GM19193 (cell line): ENCODE data around the gene PRORP.

ENCODE experiments used
- POLR2A ChIP-seq: IDR thresholded peaks from 4 replicates; pipeline ENCODE4 v1.6.1; 2011; ENCODE audit not compliant: insufficient read depth, insufficient read length; ENCODE audit errors: extremely low read depth

PRORP gene

DNA sequence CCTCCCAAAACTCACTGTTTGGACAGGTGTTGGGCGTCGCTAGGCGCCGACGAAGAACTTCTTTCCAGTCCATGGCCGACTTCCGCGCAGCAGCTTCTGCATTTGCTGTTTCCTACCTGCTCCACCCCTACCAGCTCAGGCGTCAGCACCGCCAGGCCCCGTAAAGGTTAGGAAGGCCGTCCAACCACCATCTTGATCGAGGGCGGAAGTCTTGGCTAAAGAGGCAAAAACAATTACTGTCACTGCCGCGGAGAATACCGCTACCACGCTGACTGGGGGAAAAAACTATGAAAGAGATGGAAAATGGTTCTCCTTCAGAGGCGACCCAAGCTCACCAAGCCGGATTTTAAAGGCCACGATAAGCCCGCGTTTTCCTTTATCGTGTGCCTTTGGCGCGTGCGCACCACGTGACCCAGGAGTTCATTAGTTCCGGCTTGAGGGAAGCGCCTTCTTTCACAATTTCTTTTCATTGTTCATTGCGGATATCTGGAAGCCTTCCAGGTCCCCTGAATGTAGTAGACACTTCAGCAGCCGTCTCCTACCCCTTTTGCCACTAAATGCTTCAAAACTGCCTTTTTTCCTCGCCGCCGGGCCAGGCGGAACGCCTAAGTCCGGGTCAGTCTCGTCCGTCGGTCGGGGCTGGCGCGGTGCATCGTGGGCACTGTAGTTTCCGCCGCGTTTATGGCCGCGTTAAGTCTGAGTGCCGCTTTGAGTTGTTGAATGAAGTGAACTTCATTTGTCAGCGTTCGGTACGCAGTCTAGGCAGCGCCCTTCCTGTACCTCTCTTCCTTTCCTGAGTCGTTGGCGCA is at the start of gene PRORP, which contains the start of gene PPP2R3C:
TSS of gene PRORP (plus strand) at position 666 of the 809 bp plus-strand sequence. CDS start 694 bp downstream, outside the sequence.
TSS of gene PPP2R3C (minus strand) at position 104 of the 809 bp plus-strand sequence. CDS start at position 73, 31 bp downstream.
- TF ChIP-seq POLR2A = peak; percentile 67

DNA sequence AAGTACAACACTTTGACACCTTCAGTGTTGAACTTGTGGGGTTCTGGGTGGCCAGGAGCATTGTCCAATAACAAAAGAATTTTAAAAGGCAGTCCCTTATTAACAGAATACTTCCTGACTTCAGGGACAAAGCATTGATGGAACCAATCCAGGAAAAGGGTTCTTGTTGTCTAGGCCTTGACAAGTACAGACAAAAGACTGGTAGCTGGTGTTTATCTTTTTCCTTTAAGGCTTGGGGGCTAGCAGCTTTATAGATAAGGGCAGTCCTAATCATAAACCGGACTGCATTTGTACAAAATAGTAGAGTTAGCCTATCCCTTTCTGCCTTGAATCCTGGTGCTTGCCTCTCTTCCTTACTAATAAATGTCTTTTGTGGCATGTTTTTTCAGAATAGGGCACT is 48.9 kb upstream of the PRORP start:
- no peak for TF ChIP-seq POLR2A

GRCh38 chr14:35078082-35078481 is 44.3 kb upstream of the PRORP start:
- TF ChIP-seq POLR2A = no peak

GRCh38 chr14:35079742-35080141 is 42.6 kb upstream of the PRORP start:
- TF ChIP-seq POLR2A = no peak

DNA sequence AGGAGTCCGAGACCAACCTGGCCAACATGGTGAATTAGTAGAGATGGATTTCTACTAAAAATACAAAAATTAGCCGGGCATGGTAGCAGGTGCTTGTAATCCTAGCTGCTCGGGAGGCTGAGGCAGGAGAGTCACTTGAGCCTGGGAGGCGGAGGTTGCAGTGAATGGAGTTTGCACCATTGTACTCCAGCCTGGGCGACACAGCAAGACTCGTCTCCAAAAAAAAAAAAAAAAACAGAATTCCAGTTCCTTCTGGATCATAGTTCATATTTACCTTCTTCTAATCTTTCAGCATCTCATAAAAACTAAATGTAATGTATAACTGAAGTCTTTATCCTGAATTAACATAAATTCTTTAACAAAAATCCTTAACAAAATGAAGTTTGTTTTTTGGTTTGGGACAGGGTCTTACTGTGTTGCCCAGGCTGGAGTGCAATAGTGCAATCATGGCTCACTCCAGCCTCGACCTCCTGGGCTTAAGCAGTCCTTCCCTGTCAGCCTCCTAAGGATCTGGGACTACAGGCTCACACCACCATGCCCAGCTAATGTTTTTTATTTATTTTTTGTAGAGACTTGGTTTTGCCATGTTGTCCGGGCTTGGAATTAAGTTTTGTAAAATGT is 38.7 kb upstream of the PRORP start:
- no peak for TF ChIP-seq POLR2A

GRCh38 chr14:35085441-35085840 is 36.9 kb upstream of the PRORP start:
- TF ChIP-seq POLR2A = no peak

GRCh38 chr14:35088514-35088913 is 33.8 kb upstream of the PRORP start:
- no peak for TF ChIP-seq POLR2A

- TF ChIP-seq POLR2A = no peak
These were observed 14.5 kb upstream of the PRORP start for GRCh38 chr14:35107866-35108265.

- no peak for TF ChIP-seq POLR2A
These were observed 9.7 kb upstream of the PRORP start for GRCh38 chr14:35112641-35113040.

DNA sequence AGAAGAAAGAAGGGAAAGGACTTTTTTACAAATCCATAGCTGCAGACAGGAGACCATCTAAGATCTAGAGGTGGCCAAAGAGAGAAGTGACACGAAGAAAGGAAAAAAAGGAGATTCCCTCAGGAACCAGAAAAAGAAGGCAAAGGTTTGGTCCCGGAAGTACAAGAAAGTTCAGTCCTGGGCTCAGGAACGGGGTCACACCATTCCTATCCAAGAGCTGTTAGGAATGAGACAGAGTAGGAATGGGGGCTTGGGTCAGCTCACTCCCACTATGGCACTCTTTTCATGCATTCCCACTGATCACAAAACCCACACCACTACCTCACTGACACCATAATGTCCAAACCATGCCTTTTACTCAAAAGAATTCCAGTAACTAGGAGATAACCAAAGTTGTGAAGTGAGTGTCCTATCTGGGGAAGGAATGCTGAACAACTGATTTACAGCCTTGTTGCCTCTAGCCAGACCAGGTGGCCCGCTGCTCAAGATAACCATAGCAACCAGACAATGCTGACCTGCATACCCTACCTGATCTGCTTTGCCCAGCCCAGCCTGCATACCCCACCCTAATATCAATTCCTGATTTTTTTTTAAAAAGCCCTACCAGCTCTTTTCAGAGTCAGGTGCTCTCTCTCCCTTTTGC is 8.9 kb upstream of the PRORP start:
- no peak for TF ChIP-seq POLR2A

DNA sequence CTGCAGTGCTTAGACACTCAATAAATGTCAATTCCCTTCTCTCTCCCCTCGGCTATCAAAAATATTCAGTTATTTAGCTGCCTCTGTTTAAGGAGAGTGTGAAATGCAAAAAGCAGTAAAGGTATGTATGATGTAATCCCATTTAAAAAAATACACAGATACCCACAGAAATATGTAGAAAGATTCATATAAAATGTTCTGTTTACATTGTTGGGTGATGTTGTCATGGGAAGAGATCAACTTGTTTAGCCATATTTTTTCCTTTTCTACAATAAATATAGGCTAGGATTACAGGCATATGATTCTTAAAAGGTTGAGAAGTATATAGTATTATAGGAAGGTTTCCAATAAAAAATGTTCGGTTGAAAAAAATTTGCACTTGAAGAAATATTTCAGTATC is 8.3 kb upstream of the PRORP start:
- no peak for TF ChIP-seq POLR2A

- no peak for TF ChIP-seq POLR2A
These were observed 6.1 kb upstream of the PRORP start for GRCh38 chr14:35116242-35116641.

DNA sequence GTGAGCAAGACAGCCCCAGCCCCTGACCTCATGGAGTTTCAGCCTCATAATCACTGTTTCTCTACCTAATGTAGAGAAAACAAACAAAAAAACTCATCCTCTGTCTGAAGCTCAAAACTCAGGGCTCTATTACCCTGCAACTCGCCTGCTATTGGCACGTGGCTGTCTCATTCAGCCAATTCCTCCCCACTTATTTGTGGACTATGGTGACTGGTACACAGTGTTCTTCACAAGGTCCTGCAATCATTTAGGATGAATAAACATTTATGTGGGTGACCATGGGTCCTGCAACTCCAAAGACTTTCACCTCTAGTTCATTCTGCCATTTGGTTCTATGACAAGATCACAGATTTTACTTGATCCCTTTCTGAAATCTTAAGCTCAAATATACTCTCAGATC is 5.2 kb upstream of the PRORP start:
- TF ChIP-seq POLR2A = no peak

DNA sequence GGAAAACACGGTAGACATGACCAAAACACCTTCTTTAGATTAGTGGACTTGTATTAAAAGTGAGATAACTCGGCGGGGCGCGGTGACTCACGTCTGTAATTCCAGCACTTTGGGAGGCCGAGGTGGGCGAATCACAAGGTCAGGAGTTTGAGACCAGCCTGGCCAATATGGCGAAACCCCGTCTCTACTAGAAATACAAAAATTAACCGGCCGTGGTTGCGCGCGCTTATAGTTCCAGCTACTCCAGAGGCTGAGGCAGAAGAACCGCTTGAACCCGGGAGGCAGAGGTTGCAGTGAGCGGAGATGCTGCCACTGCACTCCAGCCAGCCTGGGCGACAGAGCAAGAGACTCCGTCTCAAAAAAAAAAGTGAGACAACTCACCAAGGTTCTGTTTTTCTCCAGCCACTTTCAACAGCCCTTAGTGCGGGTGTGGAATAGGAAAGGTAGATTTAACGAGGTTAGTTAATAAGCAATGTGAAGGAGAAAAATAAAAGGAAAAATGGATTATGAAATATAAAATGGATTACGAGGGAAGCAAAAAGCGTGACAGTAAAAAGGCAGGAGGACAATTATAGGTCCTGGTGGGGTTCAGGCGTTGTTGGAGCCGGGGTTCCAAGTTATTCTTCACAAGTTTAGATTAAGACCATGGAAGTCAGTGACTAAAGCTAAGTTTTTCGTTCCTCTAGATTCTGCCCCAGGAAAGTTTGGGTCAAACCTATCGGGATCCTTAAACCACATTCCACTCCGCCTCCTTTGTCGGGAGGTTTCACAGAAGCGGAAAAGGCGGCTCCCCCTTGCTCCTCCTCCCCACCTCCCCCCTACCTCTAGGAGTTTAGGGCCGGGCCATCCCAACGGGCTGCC is 1.1 kb upstream of the PRORP start:
- TF ChIP-seq POLR2A = no peak
